Measurements from ENCODE around the gene GATA2.

The GATA2 gene

DNA sequence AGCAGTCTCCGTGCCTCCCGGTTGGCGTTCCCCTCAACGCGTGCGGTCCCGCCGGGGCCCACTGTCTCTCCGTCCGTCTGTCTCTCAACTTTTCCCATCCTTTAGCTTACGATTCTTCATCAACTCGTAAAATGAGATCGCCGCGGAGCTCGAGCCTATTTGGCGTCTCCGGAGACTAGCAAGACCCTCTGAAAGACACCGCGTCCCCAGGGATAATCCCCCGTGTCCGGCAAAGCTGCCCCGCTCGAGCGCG is 3.4 kb downstream of the GATA2 start:
- DNase-seq, result peak in 1 of 2 donors; percentile 17
- Histone ChIP-seq H3K36me3 (no peaks in the 10 kb centered on the region), H3K9me3 (no peaks in the 10 kb centered on the region), H3K4me3 (peak overlapping the region; percentile 51 to 52), H3K27ac (peak overlapping the region in 1 of 2 donors; percentile 2), H3K27me3 (peaks cover 12 to 100% of the 10 kb centered on the region in 2 donors), H3K4me1 (peaks cover 0 to 68% (median 59%) of the 10 kb centered on the region in 4 donors)
- intact Hi-C loops (cut with DNase I; ENCODE audit: low total_unique reads), result loop anchor here (5.0 kb wide), 1 partner anchor 412 kb away; no protein-coding TSS in a partner anchor
- TF ChIP-seq, protein P1, sequence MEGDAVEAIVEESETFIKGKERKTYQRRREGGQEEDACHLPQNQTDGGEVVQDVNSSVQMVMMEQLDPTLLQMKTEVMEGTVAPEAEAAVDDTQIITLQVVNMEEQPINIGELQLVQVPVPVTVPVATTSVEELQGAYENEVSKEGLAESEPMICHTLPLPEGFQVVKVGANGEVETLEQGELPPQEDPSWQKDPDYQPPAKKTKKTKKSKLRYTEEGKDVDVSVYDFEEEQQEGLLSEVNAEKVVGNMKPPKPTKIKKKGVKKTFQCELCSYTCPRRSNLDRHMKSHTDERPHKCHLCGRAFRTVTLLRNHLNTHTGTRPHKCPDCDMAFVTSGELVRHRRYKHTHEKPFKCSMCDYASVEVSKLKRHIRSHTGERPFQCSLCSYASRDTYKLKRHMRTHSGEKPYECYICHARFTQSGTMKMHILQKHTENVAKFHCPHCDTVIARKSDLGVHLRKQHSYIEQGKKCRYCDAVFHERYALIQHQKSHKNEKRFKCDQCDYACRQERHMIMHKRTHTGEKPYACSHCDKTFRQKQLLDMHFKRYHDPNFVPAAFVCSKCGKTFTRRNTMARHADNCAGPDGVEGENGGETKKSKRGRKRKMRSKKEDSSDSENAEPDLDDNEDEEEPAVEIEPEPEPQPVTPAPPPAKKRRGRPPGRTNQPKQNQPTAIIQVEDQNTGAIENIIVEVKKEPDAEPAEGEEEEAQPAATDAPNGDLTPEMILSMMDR (IDR thresholded peaks at IDR 0.05), result no peak

DNA sequence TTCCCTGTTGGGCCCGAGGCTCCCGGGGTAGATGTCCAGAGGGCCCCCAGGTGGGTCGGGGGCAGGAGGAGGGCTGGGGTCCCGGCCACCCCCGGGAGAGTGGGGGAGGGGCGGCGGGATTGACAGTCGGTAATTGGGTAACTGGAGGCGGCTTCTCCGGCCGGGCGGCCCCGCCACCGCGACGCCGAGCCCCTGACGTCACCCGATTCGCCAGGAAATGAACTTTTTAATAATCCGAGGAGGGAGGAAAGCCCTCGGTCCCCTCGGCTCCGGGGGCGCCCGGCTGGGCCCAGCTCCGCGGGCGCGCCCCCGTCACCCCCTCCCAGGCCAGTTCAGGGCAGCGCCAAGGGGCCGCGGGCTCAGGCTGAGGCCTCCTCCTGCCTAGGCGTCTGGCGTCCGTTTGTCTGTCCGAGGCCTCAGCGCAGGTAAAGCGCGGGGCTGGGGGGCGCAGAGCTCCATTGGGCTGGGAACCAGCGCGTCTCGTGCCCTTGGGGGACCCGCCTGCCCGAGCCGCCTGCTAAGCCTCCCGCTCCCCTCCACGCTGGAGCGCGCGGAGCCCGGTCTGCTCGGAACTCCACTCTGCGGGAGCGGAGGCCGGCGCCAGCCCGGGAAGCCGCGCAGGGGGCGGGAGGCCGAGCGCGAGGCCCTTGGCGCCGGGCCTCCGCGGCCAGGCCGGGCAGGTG is 3.9 kb downstream of the GATA2 start:
- Histone ChIP-seq H3K4me3 (peak overlapping the region; percentile 51 to 52), H3K36me3 (no peaks in the 10 kb centered on the region), H3K27me3 (peaks cover 12 to 100% of the 10 kb centered on the region in 2 donors), H3K9me3 (no peaks in the 10 kb centered on the region), H3K27ac (peak overlapping the region; percentile 2 to 22), H3K4me1 (peaks cover 0 to 68% (median 59%) of the 10 kb centered on the region in 4 donors)
- intact Hi-C loops (cut with DNase I; ENCODE audit: low total_unique reads), result loop anchor here (5.0 kb wide), 1 partner anchor 412 kb away; no protein-coding TSS in a partner anchor
- peak in 1 of 2 donors; percentile 73 for DNase-seq
- TF ChIP-seq, protein P1 (IDR thresholded peaks at IDR 0.05), result no peak

DNA sequence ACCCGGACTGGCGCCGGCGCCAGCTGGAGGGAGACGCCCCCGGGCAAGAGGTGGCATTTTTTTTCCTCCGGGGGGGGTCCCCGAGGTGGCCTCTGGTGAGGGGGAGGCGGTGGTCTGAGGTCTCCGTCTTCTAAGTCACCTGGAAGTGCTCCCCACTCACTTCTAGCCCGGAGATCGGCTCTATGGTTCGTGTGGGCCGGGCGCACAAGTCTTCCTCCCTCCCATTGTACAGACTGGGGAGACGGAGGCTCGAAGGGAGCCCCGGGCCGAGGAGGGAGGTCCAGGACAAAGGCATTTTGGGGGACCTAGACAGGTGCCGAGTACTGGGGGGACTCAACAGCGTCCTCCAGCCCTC is 4.4 kb downstream of the GATA2 start:
- no peak for DNase-seq
- peak overlapping the region; percentile 51 to 52 for H3K4me3 ChIP-seq
- TF ChIP-seq, protein P1 (IDR thresholded peaks at IDR 0.05), result no peak
- no peaks in the 10 kb centered on the region for H3K9me3 ChIP-seq
- peaks cover 0 to 68% (median 60%) of the 10 kb centered on the region in 4 donors for H3K4me1 ChIP-seq
- peaks cover 12 to 100% of the 10 kb centered on the region in 2 donors for H3K27me3 ChIP-seq
- intact Hi-C loops (cut with DNase I; ENCODE audit: low total_unique reads), result loop anchor here (5.0 kb wide), 1 partner anchor 411 kb away; no protein-coding TSS in a partner anchor
- peak overlapping the region in 1 of 2 donors; percentile 2 for H3K27ac ChIP-seq
- H3K36me3 ChIP-seq, result no peaks in the 10 kb centered on the region

DNA sequence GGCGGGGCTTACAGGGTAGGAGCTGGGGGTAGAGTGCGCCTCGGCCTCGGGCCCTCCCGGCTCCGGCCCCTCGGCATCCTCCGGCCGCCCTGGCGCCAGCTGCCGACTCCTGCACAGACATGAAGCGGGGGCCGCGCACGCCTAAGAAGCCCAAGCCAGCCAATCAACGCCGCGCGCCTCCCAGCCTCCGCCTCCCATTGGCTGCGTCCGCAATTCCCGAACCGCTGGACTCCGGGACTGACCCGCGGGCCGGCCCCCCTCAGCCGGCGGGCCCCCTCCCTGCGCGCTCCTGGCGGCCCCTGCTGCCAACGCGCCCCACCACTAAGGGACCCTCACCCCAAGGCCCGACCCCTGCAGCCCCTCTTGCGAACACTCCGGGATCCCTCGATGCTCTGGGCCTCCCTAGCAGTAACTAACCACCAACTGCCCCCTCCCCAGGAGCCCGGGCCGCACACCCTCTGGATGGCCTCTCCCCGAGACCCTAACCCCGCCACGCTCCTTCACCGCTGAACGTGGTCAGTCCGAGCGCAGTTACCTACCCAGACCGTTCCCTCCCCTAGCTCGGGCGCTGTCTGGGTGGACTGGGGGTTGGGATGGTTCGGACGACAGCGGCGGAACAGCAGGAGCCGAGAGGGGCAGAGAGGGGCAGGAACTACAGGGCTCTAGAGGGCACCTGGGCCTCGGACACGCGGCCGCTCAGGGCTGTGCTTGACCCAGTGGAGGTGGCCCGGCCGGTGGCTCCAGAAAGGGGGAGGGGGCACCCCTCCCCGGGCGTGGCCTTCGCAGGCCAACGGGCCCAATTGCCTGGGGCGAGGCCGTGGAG is 5.0 kb downstream of the GATA2 start:
- intact Hi-C loops (cut with DNase I; ENCODE audit: low total_unique reads), result loop anchor here (5.0 kb wide), 1 partner anchor 411 kb away; no protein-coding TSS in a partner anchor
- H3K9me3 ChIP-seq, result no peaks in the 10 kb centered on the region
- H3K4me3 ChIP-seq, result peak overlapping the region; percentile 51 to 52
- H3K27me3 ChIP-seq, result peaks cover 13 to 98% of the 10 kb centered on the region in 2 donors
- TF ChIP-seq, protein P1 (IDR thresholded peaks at IDR 0.05), result no peak
- H3K27ac ChIP-seq, result no peak overlapping the region
- H3K36me3 ChIP-seq, result no peaks in the 10 kb centered on the region
- DNase-seq, result peak; percentile 76 to 85
- H3K4me1 ChIP-seq, result peaks cover 0 to 69% (median 60%) of the 10 kb centered on the region in 4 donors

DNA sequence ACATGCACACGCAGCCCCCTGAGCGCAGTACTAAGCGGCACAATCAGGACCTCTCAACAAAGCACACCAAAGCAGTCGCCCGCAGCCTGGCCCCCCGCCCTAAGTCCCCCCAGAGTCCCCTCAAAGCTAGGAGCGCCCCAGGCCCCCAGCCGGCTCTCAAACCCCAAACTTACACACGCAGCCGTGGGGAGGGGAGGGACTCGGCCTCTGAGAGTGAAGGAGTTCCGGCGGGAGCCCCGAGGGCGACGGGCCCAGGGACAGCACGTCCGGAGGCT is 5.5 kb downstream of the GATA2 start:
- Histone ChIP-seq H3K36me3 (no peaks in the 10 kb centered on the region), H3K9me3 (no peaks in the 10 kb centered on the region), H3K4me3 (peak overlapping the region; percentile 51 to 52), H3K4me1 (peaks cover 0 to 69% (median 56%) of the 10 kb centered on the region in 4 donors), H3K27me3 (peaks cover 15 to 98% of the 10 kb centered on the region in 2 donors), H3K27ac (no peak overlapping the region)
- no peak for DNase-seq
- TF ChIP-seq, protein P1 (IDR thresholded peaks at IDR 0.05), result no peak
- intact Hi-C loops (cut with DNase I; ENCODE audit: low total_unique reads), result loop anchor here (5.0 kb wide), 1 partner anchor 410 kb away; no protein-coding TSS in a partner anchor

Data from tibial artery (tissue), 4 donors.